ENCODE data around the gene GTSF1L.

The GTSF1L gene

GRCh38 chr20:43715511-43715910, 11.3 kb downstream of the GTSF1L start:
- DNase-seq, result no peak

- DNase-seq, result no peak
These were observed 11.8 kb downstream of the GTSF1L start for GRCh38 chr20:43715044-43715443.

- no peak for DNase-seq
These were observed 15.6 kb downstream of the GTSF1L start for GRCh38 chr20:43711098-43711654.

DNA sequence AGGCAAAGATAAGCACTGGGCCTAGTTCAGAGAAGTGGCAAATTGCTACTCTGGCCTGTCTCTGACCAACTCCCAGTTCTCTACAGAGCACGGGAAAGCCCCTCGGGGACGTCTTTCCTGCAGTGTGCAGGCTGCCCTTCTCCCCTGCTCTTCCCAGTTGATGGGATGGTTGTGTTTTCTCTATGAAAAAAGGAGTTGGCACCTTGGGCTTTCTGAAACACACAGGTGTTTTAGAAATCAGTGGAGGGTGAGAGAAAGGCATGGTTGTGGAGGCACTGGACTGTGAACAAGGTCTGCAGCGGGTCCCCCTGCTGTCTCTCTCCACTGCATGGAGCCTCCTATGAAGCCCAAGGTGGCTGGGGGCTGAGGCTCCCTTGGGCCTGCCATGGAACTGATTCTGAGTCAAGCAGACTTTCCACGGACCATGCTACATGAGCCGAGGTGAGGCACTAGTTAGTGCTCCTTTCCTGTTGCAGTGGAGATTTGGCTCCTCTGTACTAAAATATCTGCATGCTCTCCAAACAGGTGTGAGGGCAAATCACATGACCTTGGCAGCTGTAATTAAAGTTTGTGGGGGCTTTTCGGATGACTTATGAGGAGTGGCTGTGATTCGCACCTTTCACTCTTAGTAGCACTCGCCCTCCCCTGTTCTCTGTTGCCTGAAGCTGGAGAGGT, 16.3 kb downstream of the GTSF1L start:
- no peak for DNase-seq

DNA sequence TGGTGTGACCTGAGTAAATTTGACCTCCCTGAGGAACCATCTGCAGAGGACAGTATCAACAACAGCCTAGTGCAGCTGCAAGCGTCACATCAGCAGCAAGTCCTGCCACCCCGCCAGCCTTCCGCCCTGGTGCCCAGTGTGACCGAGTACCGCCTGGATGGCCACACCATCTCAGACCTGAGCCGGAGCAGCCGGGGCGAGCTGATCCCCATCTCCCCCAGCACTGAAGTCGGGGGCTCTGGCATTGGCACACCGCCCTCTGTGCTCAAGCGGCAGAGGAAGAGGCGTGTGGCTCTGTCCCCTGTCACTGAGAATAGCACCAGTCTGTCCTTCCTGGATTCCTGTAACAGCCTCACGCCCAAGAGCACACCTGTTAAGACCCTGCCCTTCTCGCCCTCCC, 24.3 kb downstream of the GTSF1L start:
- DNase-seq, result no peak

DNA sequence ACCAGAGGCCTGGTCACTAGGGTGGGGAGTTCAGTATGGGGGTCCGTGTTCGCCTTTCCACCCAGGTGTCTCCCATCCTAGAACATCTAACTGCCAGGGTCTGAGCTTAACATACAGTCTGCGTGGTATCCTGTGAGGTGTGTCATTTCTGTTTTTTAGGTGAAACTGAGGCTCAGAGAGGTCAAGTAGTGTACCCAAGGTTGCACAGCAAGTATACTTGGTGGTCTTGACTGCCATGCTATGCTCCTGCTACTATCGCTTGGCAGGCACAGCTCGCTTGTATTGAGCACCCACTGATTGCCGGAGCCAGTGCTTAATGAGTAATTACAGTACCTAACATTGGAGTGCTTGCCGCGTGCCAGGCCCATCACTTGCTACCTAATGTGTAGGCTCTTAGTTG, 26.2 kb downstream of the GTSF1L start:
- DNase-seq, result no peak

- no peak for DNase-seq
These were observed 26.7 kb downstream of the GTSF1L start for GRCh38 chr20:43699941-43700565.

- no peak for DNase-seq
These were observed 31.2 kb downstream of the GTSF1L start for GRCh38 chr20:43695571-43695970.

GRCh38 chr20:43694763-43695162, 32.0 kb downstream of the GTSF1L start:
- DNase-seq, result no peak

- peak; percentile 27 for DNase-seq
These were observed 34.8 kb downstream of the GTSF1L start for GRCh38 chr20:43691928-43692524.

- no peak for DNase-seq
These were observed 35.7 kb downstream of the GTSF1L start for GRCh38 chr20:43690943-43691598.

- DNase-seq, result no peak
These were observed 37.6 kb downstream of the GTSF1L start for GRCh38 chr20:43689165-43689564.

- DNase-seq, result no peak
These were observed 40.0 kb downstream of the GTSF1L start for GRCh38 chr20:43686820-43687219.

- DNase-seq, result no peak
These were observed 44.4 kb downstream of the GTSF1L start for GRCh38 chr20:43682446-43682845.

DNA sequence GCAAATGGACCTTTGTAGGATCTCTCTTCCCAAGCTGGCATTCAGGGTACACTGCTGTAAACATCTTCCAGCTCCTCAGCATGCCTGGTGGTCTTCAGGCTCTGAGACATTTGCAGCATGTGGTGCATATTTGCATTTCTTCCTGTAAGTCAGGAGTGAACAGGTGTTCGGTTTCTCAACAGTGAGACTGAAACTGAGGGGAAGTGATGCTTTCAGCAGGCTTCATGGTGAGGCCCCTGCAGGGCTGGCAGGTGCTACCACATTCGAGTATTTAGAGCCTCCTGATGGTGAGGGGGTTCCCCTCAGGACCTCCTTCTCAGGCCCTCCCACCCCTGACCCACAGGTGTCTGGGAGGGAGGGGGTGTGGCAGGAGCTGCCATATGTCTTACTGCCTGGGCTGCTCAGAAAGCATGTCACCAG, 44.8 kb downstream of the GTSF1L start:
- DNase-seq, result no peak

DNA sequence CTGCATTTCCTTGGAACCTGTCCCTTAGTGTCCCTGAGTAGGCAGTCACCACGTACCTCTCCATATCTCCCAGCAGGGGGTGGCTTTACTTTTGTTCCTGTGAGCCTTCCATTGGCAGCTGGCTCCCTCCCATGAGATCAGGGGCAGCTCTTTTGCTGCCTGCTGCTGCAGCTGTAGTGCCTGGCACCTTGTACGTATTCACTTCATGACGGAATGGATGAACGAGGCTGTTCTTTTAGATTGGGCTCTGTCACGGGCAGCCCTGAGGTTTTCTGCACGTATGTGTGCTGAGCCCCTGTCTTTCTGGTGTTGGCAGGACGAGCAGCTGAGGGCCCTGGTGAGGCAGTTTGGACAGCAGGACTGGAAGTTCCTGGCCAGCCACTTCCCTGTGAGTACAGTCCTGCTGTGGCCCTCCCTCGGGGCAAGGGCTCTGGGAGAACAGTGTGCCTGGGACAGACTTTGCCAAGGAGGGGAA, 45.3 kb downstream of the GTSF1L start:
- DNase-seq, result no peak

- no peak for DNase-seq
These were observed 45.8 kb downstream of the GTSF1L start for GRCh38 chr20:43680981-43681380.

GRCh38 chr20:43676368-43676767, 50.4 kb downstream of the GTSF1L start:
- no peak for DNase-seq

All from fibroblast of skin of back (primary cell).